GM21360 (cell line): ENCODE measurements around the gene CHL1.
A peak's percentile ranks its signal among the peaks of the same experiment; 100 is the strongest.

Experiments used
- ATAC-seq: cut with Tn5 transposase; IDR thresholded peaks from one replicate; pipeline ENCODE4 v1.9.1; 2021; ENCODE audit warnings: mild to moderate bottlenecking, moderate library complexity; ENCODE audit not compliant: unreplicated experiment

Gene CHL1

GRCh38 chr3:277873-278272, 81.3 kb downstream of the CHL1 start:
- no peak for ATAC-seq

DNA sequence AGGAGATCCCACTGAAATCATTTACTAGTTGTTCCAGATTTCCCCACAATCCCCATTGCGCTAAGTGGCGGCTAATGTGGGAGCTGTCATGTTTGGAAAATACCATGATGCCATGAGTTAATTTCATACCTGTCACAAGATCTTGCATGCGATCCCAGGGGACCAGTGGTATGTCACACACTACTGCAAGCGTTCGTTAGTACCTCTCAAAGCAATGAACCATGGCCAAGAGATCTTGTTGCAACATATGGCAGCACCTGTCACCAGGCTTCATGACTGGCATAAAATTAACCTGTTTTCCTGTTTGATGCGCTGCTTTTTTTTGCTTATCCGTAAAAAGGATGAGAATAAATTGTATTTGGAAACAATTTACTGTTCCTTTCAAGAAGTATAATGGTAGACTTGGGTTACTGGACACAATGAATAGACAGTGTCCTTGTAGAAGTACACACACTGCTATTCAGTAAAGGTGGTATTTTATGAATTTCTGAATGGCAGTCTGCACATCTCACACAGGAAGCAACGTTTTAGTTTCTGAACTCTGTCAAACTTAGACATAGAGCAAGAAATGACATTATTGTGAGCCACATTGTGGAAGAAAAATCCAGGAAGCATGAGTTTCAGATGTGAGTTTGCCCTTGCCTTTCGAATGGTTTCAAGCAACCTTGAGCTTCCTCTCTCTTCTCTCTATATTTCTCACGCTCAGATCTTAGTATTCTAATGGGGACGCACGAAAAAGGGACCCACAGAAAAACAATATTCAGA, 81.9 kb downstream of the CHL1 start:
- ATAC-seq: peak; percentile 84

DNA sequence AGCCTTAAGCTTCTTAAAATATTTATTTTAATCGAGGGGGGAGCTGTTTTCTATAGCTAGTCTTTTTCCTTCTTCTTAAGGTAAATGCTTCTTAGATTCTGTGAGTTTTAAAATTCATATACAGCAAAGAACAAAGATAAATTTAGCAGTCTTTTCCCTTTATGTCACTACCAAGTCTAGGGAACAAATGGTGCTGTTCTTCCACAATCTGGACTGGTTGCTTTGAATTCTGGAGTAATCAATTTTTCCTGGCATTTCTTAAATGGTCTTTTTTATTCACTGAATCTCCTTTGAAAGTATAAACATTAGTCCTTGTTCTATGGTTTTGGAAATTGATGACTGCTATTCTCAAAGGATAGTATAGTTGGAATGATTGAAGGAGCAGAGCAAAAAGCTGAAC, 82.8 kb downstream of the CHL1 start:
- no peak for ATAC-seq

DNA sequence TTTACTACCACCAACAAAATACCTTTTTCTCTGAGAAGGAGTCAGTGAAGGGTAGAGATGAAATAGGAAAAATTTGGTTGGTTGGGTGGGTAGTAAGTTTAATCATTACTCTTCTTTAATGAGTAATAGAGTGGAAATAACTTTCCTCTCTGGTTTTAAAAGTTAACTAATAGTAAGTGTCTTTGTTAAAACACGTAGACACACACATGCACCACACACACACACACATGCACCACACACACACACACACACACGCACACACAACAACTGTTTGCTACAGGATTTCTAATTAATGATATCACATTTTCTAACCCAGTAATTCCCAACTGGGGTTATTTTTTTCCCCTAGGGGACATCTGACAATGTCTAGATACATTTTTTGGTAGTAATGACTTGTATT, 84.1 kb downstream of the CHL1 start:
- ATAC-seq: no peak

- ATAC-seq: no peak
Measured at GRCh38 chr3:284322-284721, 87.8 kb downstream of the CHL1 start.

GRCh38 chr3:288417-288816, 91.9 kb downstream of the CHL1 start:
- ATAC-seq: no peak

DNA sequence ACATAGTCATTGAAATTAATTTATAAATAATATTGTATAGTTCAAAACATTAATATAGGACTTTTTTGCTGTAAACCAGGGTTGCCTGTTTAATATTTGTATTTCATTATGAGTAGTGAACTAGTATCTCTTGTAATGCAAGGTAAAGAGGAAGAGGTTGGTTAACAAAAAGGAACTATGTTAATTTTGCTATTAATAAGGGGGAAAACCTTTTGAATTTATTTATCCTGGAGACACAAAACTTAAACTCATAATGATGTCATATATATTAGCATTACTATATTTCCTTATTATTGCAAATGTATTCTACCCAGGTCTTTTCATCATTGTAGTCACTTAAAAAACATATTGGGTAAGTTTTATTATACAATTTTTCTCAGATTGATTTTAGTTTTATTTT, 94.5 kb downstream of the CHL1 start:
- no peak for ATAC-seq

DNA sequence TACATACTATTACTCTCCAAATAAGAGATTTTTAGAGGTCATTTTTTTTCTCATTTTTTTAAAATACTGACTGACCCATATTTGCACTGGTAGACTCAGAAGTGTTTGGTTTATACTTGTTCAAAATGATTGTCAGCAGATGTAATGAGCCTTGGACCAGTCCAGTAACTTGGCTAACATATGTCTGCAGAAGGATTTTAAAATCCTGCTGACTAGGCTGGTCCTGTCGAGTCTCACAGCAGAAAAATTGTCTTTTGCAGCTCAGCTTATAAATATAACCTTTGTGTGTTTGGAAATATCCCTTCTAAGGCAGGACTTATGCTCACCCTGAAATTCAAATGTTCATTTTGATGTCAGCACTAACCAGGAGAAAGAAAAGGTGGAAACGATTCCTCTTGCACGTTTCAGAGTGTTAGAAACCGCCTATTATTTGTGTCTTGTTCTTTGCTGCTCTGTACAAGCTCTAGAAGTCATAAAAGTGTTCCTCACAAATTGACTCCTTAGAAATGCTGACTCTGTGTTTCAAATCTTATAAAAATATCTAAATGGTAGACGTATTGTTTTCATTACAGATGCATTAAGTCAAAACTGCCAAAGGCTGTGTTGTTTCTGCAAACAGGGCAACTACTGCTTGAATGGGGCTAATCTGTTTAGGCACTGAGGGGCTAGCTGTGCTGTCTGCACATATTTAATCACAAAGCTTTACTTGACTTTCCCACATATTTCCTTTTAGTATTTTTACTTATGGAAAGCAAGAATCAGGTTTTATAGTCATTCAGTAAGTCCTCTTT, 95.3 kb downstream of the CHL1 start:
- no peak for ATAC-seq

GRCh38 chr3:294096-294495, 97.5 kb downstream of the CHL1 start:
- ATAC-seq: no peak

DNA sequence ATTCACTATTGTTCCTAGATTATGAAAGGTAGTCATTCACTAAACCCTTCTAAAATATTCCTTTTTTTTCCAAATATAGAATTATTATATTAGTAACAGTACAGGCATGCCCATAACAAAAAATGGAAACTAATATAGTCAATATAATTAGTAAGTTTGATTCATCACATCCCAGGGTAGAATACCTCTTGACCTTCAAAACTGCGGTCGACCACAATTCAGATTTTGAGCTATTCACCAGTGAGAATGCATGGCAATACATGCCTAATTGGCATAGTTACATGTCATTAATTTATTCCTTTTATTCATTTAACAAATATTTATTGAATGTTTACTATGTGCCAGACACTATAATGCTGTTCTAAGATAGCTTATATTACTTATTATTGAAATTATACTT, 98.0 kb downstream of the CHL1 start:
- no peak for ATAC-seq

GRCh38 chr3:295166-295565, 98.6 kb downstream of the CHL1 start:
- no peak for ATAC-seq

GRCh38 chr3:297585-297984, 101.0 kb downstream of the CHL1 start:
- no peak for ATAC-seq

GRCh38 chr3:299590-300301, 103.2 kb downstream of the CHL1 start:
- ATAC-seq: no peak

DNA sequence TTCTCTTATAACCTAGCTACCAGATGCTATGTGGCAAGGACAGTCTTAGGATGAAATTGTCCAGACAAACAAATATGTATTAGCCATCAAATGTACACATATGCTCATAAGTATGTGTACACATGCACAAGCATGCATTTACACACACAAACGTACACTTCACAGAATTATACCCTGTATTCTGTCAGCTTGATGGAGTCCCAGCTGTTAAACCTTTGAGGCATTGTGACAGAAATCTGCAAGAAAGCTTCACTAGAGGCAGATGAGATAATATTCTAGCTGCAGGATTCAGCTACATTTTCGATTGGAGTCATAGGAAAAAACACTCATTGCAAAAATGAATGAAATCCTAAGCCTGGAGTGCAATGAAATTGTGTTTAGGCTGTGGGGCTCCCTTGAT, 110.6 kb downstream of the CHL1 start:
- no peak for ATAC-seq

DNA sequence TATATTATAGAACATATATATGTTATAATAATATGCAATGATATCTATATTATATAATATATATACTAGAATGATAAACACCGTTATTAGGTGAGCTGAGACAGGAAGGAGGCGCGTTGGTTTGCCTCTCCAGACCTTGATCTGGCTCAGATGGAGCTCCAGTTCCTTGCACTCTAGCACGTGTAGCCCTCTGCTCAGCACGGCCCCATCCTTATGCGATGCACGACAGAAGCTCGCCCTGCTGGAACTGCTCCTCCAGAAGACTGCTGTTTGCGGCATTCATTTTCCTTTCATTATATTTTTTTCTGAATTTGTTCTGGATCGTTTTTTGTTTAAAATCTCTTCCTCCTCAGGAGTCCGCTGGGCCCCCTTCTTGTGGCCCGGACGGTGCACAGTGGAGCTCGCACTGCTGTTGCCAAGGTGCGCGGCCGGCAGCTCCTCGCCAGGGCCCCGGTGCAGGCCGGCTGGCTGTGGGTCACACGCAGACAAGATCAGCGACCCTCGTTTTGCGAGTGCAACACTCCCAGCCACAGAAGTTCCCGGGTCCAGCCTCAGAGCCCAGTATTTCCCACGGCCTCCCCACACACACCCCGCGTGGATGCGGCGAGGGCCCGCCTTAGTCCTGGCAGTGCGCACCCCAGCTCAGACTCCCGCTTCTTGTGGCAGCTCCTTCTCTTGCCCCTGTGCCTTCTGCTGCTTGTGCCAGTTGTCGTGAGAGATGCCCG, 112.2 kb downstream of the CHL1 start:
- no peak for ATAC-seq

DNA sequence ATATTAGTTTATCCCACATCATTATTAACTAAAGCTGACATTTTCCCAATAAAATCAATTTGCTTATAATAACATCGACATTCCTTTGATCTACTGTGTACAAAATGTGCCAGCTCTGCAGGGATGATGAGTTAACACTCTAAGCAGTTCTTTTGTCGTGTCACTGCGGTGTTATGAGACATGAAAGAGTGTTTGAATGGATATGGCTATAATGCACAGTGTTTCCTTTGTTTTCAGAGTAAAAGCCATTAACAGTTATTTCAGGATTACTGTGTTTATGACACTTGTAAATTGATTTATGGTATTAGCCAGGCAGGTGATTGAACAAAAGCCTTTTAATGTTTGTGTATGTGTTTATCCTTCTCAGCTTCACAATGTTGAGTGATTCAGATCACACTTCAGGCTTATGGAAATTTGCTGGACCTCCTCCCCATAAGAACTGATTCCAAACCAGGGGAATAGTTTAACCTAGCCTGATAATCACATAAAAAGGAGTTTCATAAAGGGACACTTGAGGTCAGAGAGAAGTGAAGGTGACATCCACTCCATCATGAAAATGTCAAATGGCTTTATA, 115.7 kb downstream of the CHL1 start:
- no peak for ATAC-seq

DNA sequence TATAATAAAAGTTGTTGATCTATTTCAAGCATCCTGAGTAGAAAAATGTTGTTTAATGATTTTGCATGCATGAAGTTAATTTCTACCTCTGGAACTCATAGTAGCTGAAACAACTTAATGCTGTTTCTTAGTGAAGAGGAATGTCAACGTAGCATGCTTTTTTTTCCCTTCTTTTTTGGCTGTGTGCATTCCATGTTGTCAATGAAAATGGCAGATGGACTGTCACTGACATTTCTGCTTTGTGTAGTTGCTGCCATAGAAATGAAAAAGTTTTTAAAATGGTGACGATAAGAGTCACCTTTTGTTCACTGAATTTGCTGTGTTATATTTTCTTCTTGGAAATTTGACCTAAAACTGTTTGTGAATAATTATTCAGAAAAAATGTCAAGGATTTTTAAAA, 116.3 kb downstream of the CHL1 start:
- no peak for ATAC-seq

GRCh38 chr3:317012-317411, 120.4 kb downstream of the CHL1 start:
- no peak for ATAC-seq

GRCh38 chr3:318903-319302, 122.3 kb downstream of the CHL1 start:
- ATAC-seq: no peak

GRCh38 chr3:324423-324822, 127.9 kb downstream of the CHL1 start:
- ATAC-seq: no peak

GRCh38 chr3:325495-325894, 128.9 kb downstream of the CHL1 start:
- no peak for ATAC-seq
